Left lung (tissue), 10 donors: ENCODE measurements around the gene CSRP1. TPM values are rescaled to one million over a fixed set of nuclear protein-coding genes. Genes with fewer than 3 reads are reported as not detected.

ENCODE experiments used
- ATAC-seq: fragments of 200-7000 bp; cut with Tn5 transposase; one replicate; pipeline ENCODE4 v1.9.1; 2020; ENCODE audit warnings: moderate library complexity
- DNase-seq, 4 donors: peaks; one replicate each; pipeline ENCODE4 v3.0.0-alpha.2; 2013 to 2020
- H3K27ac ChIP-seq, 2 donors: fragments of 200-600 bp; sonication (generic) in 1 of 2; one replicate each; pipeline versions ENCODE4 v1.5.0 to v1.8.0; 2020 to 2021
- H3K27me3 ChIP-seq, 2 donors: fragments of 200-600 bp; sonication (generic) in 1 of 2; one replicate each; pipeline versions ENCODE4 v1.5.0 to v1.8.0; 2020 to 2021
- H3K36me3 ChIP-seq, 2 donors: fragments of 200-600 bp; sonication (generic) in 1 of 2; one replicate each; pipeline versions ENCODE4 v1.5.0 to v1.8.0; 2020 to 2021
- H3K4me1 ChIP-seq, 2 donors: fragments of 200-600 bp; one replicate each; pipeline ENCODE4 v1.8.0; 2021
- H3K4me3 ChIP-seq, 2 donors: fragments of 200-600 bp; sonication (generic) in 1 of 2; one replicate each; pipeline versions ENCODE4 v1.5.0 to v1.8.0; 2020 to 2021; ENCODE audit warnings: mild to moderate bottlenecking in 1 of 2
- H3K9me3 ChIP-seq, 2 donors: fragments of 200-600 bp; sonication (generic) in 1 of 2; one replicate each; pipeline versions ENCODE4 v1.5.0 to v1.8.0; 2020 to 2021
- intact Hi-C, 2 donors: fragments of 100-400 bp; cut with DNase I; formaldehyde crosslinking; loops; one replicate each; pipeline versions ENCODE4 v1.11.2 to v1.14.2; 2022
- polyA plus RNA-seq, 6 donors: library from polyadenylated mRNA; unstranded; fragments of 120-200 nt; gene quantifications; one replicate each; pipeline ENCODE4 v1.2.1, GENCODE V29; 2013; ENCODE audit not compliant: insufficient read length in 6 of 6
- total RNA-seq, 2 donors: library from RNA; stranded (reverse); fragmentation: NEBNext Ultra II Directional; extraction: Animal tissue kit (Norgen Biotek cat#: 25700); gene quantifications; one replicate each; pipeline ENCODE4 v1.2.1, GENCODE V29; 2021
- TF ChIP-seq, protein P1 (sequence below), 2 donors: fragments of 200-600 bp; sonication (generic) in 1 of 2; IDR thresholded peaks; one replicate each; pipeline versions ENCODE4 v1.5.0 to v1.8.0; 2021; ENCODE audit warnings: antibody characterized with exemption in 2 of 2
- donor health status: DM: no; HTN: yes; CAD: no.
- donor health status: DM: no; HTN: no; CAD: no.

CSRP1 gene
- total and polyA plus RNA-seq, 8 donors: 215 to 360 (median 254) TPM

DNA sequence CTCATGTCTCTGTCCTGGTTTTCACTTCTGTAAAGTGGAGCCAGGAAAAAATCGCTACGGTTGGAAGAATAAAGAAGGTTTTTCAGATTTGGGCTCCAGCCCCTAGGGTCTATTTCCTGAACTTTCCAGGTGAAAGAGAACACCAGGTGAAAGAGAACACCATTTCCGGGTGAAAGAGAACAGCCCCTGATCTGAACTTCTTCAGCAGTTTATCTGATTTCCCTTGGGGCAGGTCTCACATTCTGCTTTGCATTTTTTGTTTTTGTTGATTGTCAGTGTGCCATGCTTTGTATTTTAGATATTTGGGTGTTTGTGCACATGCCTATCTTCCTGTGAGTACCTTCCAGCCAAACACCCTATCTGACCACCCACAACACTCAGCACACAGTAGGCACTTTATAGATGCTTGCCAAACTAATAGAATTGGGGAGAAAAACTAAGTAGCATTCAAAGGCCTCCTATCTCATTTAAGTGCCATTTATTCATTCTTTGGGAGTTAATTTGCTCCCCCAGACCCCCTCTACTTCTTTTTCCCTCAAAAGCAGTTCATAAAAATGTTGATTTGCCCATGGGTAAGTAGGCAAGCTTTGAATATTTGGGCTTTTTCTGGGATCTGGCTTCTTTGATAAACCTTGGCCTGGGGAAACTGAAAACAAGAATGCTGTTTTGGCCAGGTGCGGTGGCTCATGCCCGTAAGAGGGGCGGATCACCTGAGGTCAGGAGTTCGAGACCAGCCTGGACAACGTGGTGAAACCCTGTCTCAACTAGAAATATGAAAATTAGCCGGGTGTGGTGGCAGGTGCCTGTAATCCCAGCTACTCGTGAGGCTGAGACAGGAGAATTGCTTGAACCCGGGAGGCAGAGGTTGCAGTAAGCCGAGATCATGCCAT lies 34.2 kb upstream of the CSRP1 start:
- H3K36me3 ChIP-seq: no peaks in the 10 kb centered on the region
- peaks cover 0 to 37% of the 10 kb centered on the region in 2 donors for H3K27me3 ChIP-seq
- intact Hi-C loops: no loop called here
- H3K4me3 ChIP-seq: peak overlapping the region in 1 of 2 donors; percentile 54
- H3K9me3 ChIP-seq: no peaks in the 10 kb centered on the region
- DNase-seq (no peak), ATAC-seq (no peak)
- H3K4me1 ChIP-seq: peaks cover 26 to 96% of the 10 kb centered on the region in 2 donors
- TF ChIP-seq, protein P1, sequence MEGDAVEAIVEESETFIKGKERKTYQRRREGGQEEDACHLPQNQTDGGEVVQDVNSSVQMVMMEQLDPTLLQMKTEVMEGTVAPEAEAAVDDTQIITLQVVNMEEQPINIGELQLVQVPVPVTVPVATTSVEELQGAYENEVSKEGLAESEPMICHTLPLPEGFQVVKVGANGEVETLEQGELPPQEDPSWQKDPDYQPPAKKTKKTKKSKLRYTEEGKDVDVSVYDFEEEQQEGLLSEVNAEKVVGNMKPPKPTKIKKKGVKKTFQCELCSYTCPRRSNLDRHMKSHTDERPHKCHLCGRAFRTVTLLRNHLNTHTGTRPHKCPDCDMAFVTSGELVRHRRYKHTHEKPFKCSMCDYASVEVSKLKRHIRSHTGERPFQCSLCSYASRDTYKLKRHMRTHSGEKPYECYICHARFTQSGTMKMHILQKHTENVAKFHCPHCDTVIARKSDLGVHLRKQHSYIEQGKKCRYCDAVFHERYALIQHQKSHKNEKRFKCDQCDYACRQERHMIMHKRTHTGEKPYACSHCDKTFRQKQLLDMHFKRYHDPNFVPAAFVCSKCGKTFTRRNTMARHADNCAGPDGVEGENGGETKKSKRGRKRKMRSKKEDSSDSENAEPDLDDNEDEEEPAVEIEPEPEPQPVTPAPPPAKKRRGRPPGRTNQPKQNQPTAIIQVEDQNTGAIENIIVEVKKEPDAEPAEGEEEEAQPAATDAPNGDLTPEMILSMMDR (IDR thresholded peaks at IDR 0.05): no peak
- H3K27ac ChIP-seq: peak overlapping the region; percentile 77 to 78

DNA sequence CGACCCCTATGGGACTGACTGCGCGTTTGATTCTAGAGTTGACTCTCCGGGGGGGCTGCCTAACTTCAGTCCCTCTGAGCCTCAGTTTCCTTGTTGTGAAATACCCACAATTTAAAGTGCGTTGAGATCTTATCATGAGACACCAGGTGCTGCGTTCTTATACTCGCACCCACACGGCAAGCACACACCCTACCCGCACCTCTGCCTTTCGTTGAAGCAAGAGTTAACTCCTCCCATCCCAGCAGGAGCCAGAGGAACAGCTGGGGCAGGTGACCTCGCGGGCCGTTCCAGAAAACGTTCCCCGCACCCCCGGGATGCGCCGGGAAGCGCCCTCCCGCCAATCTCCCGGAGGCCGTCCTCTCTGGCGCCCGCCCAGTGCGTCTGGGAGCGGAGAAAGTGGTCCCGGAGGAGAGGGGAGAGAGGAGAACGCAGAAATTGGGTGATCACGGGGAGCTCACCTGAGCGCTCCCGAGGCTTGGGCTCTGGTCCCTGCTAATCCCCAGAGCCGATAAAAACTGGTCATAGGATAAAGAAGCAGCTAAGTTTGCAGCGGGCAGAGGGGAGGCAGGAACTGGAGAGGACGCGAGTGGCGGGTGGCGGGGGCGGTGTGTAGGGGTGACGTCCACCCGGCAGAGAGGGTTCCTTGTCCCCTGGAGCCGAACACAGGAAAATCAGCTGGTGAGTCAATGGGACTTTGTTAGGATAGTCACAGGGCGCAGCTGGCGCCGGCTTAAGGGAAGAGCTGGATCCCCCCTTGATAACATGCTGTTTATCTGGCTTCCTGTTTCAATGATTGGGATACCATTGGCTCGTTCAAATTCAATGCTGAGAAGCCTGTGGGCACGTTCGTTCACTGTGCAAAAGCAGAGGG lies 32.9 kb upstream of the CSRP1 start:
- TF ChIP-seq, protein P1 (IDR thresholded peaks at IDR 0.05): no peak
- Histone ChIP-seq H3K27me3 (peaks cover 0 to 37% of the 10 kb centered on the region in 2 donors), H3K9me3 (no peaks in the 10 kb centered on the region), H3K4me1 (peaks cover 26 to 98% of the 10 kb centered on the region in 2 donors), H3K27ac (peak overlapping the region; percentile 77 to 78), H3K4me3 (peak overlapping the region; percentile 54 to 58), H3K36me3 (no peaks in the 10 kb centered on the region)
- peak in 3 of 4 donors; percentile 32 to 81 (median 58) for DNase-seq
- intact Hi-C loops: no loop called here
- ATAC-seq: peak; percentile 20

DNA sequence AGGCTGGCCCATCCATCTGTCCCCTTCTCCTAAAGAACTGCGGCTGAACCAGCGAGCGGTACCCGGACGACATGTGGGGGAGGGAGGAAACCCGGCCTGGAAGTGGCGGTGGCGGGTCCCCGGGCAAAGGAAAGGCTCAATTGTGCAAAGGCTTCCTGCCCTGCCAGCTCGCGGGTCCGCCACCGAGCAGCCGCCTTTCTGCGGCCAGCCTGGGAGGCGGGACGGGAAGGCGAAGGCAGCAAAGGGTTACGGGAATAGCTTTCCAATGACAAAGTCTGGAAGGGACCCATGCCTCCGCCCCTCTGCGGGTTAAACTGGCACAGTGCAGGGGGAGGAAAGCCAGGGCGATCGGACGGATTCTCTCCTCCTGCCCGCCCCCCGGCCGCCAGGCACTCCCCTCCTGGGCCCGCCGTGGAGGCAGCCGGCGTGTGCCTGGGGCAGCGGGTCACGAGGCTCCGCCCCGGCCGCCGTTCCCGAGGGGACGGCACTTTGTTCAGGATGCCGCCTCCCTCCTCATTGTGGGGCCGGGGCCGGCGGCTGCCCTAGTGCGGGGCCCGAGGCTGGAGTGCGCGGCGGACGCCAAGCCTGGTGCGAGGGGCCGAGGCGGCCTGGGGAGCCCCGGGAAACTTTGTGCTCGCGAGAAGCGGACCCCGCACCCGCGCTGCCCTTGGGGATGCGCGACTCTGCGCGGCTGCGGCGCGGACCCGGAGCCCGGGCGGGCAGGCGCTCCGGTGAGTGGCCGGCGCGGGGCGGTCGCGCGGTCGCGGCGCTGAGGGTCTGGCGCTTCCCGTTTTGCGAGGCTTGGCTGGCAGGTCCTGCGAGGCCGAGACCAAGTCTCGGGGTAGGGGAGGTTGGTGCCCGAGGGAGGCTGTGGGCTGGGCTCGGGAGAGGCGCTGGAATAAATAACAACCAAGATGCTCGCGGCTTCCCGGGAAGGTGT lies 32.0 kb upstream of the CSRP1 start, which contains the start of gene NAV1:
Gene NAV1, plus strand, starts transcription at position 516 of the 940 bp plus-strand sequence. CDS start 83,758 bp downstream, outside the sequence.
- H3K4me3 ChIP-seq: peak within 1 kb of the TSS; percentile 54 to 58
- intact Hi-C loops: no loop called here
- peak; percentile 57 to 89 (median 70) for DNase-seq
- H3K27ac ChIP-seq: peak within 1 kb of the TSS; percentile 77 to 78
- peaks cover 0 to 37% of the 10 kb centered on the region in 2 donors for H3K27me3 ChIP-seq
- TF ChIP-seq, protein P1 (IDR thresholded peaks at IDR 0.05): no peak
- H3K4me1 ChIP-seq: peaks cover 26 to 92% of the 10 kb centered on the region in 2 donors
- peak; percentile 70 for ATAC-seq
- H3K9me3 ChIP-seq: no peaks in the 10 kb centered on the region
- no peaks in the 10 kb centered on the region for H3K36me3 ChIP-seq

DNA sequence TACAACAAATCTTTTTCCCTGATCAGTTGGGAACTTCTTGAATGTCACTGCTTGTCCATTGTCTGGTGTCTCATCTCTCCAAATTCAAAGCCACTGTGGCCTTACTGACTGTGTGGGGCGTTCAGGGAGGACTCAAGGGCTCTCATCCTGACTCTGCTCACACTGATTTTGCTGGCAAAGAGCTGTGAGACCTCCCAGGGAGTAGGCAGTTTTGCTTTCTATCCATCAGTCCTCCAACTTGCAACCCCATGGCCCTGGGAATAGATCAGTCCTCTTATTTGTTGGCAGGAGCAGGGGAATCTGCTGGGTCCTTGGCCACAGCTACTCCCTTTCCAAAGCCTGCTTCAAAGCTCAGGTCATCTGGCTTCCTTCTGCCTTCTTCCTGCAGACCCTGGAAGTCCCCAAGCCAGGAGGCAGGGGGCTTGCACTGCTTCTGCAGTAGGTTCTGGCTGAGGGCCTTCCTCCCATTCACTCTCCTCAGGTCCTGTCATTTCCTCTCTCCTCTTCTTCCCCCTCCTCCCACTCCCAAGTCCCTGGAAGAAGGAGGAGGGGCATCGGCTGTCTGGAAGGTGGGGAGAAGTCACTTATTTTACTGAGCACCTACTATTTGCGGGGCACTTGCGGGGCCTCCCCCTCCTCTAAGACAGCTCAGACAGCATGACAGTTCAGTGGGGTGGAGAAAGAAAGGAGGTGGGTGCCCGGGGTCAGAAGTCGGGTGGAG lies 31.1 kb upstream of the CSRP1 start:
- H3K36me3 ChIP-seq: no peaks in the 10 kb centered on the region
- DNase-seq (peak in 2 of 4 donors; percentile 23 to 40), ATAC-seq (peak; percentile 1)
- peak overlapping the region; percentile 77 to 78 for H3K27ac ChIP-seq
- intact Hi-C loops: no loop called here
- H3K4me3 ChIP-seq: peak overlapping the region; percentile 54 to 58
- TF ChIP-seq, protein P1 (IDR thresholded peaks at IDR 0.05): no peak
- peaks cover 26 to 84% of the 10 kb centered on the region in 2 donors for H3K4me1 ChIP-seq
- H3K27me3 ChIP-seq: peaks cover 0 to 37% of the 10 kb centered on the region in 2 donors
- no peaks in the 10 kb centered on the region for H3K9me3 ChIP-seq
